GM23338 (cell line): ENCODE results near the gene ASB3.

Experiments used
- CREB1 ChIP-seq: fragments of 250-450 bp; sonication (Bioruptor Pico); IDR thresholded peaks from 2 replicates; pipeline ENCODE4 v1.5.0; 2020; ENCODE audit warnings: low read depth, mild to moderate bottlenecking, moderate library complexity
- CTCF ChIP-seq, 2 experiments: fragments of 200-600 bp in 1 of 2; sonication (generic) in 1 of 2; conservative IDR thresholded peaks; 2 replicates each; pipeline versions ENCODE4 v1.5.1 to v1.6.1; 2016 to 2017; ENCODE audit warnings: antibody characterized with exemption in 2 of 2, low read depth in 2 of 2, mild to moderate bottlenecking in 2 of 2, moderate library complexity in 1 of 2
- ETS1 ChIP-seq: IDR thresholded peaks from 2 replicates; pipeline ENCODE4 v1.6.1; 2016; ENCODE audit warnings: antibody characterized with exemption
- EZH2 ChIP-seq: fragments of 200-600 bp; sonication (generic); IDR thresholded peaks from one replicate; pipeline ENCODE4 v1.8.0; 2017; ENCODE audit warnings: antibody characterized with exemption, mild to moderate bottlenecking, low read depth; ENCODE audit not compliant: unreplicated experiment
- EZH2phosphoT487 ChIP-seq: fragments of 200-600 bp; sonication (generic); IDR thresholded peaks from one replicate; pipeline ENCODE4 v1.8.1; 2018; ENCODE audit warnings: antibody characterized with exemption; ENCODE audit not compliant: unreplicated experiment
- POLR2AphosphoS5 ChIP-seq: IDR thresholded peaks from 2 replicates; pipeline ENCODE4 v1.6.1; 2016; ENCODE audit warnings: antibody characterized with exemption, low read depth
- REST ChIP-seq: IDR thresholded peaks from one replicate; pipeline ENCODE4 v1.6.1; 2018; ENCODE audit warnings: antibody characterized with exemption; ENCODE audit not compliant: unreplicated experiment
- ZNF462 ChIP-seq: fragments of 250-450 bp; sonication (Bioruptor Pico); IDR thresholded peaks from 2 replicates; pipeline ENCODE4 v1.5.0; 2020; ENCODE audit warnings: mild to moderate bottlenecking, moderate library complexity

- TF ChIP-seq CTCF (conservative IDR thresholded peaks at IDR 0.05; ENCODE audit: low read depth in 2 of 2), result no peak
- no peak for TF ChIP-seq REST
- TF ChIP-seq ZNF462 (CRISPR knock-in tag), result no peak
- TF ChIP-seq POLR2AphosphoS5, result no peak
- no peak for TF ChIP-seq EZH2
- TF ChIP-seq ETS1, result no peak
- TF ChIP-seq CREB1 (CRISPR knock-in tag), result no peak
- no peak for TF ChIP-seq EZH2phosphoT487
Observed at GRCh38 chr2:53636109-53636508, 150.6 kb downstream of the ASB3 start.
